Colonic mucosa (tissue), 4 donors: Measurements from ENCODE around the gene IL1RAPL1. TPM values are rescaled to one million over a fixed set of nuclear protein-coding genes. Genes with fewer than 3 reads are reported as not detected.

Source experiments
- DNase-seq: peaks from one replicate; pipeline ENCODE4 v3.0.0-alpha.2; 2020
- H3K27ac ChIP-seq: fragments of 200-600 bp; one replicate; pipeline ENCODE4 v1.8.0; 2021
- H3K27me3 ChIP-seq: fragments of 200-600 bp; one replicate; pipeline ENCODE4 v1.8.0; 2021
- H3K36me3 ChIP-seq: fragments of 200-600 bp; one replicate; pipeline ENCODE4 v1.8.0; 2021
- H3K4me1 ChIP-seq: fragments of 200-600 bp; one replicate; pipeline ENCODE4 v1.8.0; 2021; ENCODE audit warnings: mild to moderate bottlenecking
- H3K4me3 ChIP-seq: fragments of 200-600 bp; one replicate; pipeline ENCODE4 v1.8.0; 2021
- H3K9ac ChIP-seq, 2 donors: one replicate each; pipeline ENCODE4 v1.7.0; 2013; ENCODE audit warnings: control low read depth in 2 of 2, low read depth in 2 of 2, low read length in 2 of 2
- H3K9me3 ChIP-seq: fragments of 200-600 bp; one replicate; pipeline ENCODE4 v1.8.0; 2021
- CTCF ChIP-seq: fragments of 200-600 bp; IDR thresholded peaks from one replicate; pipeline ENCODE4 v1.8.0; 2022; ENCODE audit warnings: antibody characterized with exemption, mild to moderate bottlenecking
- intact Hi-C: fragments of 100-400 bp; cut with DNase I; formaldehyde crosslinking; loops from one replicate; pipeline ENCODE4 v1.14.1; 2022
- total RNA-seq, 2 donors: library from RNA; stranded (reverse); fragmentation: NEBNext Ultra II Directional in 1 of 2; extraction: Animal tissue kit (Norgen Biotek cat#: 25700) in 1 of 2; gene quantifications; one replicate each; pipeline ENCODE4 v1.2.1, GENCODE V29; 2021
- donor health status: healthy.
- donor health status: DM: no; HTN: no; CAD: no.
- donor health status: DM: no; HTN: no; CAD: no.

The IL1RAPL1 gene
- total RNA-seq, 2 donors from 2014 or later = 0.10 to 0.24 TPM

DNA sequence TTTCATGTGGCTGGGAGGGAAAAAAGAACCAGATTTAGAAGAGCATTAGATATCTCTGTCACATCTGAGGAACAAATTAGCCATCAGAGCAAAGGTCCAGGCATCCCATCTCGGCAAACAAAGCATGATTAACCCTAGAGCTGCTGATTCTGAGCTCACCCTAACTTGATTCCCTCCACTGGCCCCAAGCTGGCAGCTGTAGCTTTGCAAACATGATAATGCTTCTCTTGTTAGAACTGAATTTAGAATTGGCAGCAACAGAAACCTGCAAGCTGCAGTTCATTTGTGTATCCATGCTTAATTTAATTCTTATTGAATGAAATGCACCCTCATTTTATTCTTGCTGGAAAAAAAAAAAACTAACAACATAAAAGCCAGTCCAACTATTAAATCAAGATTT lies 289.2 kb downstream of the IL1RAPL1 start:
- Histone ChIP-seq H3K36me3 (no peaks in the 10 kb centered on the region), H3K4me1 (no peaks in the 10 kb centered on the region), H3K27ac (no peak overlapping the region), H3K27me3 (no peaks in the 10 kb centered on the region), H3K9me3 (no peaks in the 10 kb centered on the region), H3K4me3 (no peak overlapping the region), H3K9ac (no peak overlapping the region)
- intact Hi-C loops = no loop called here
- DNase-seq = no peak
- TF ChIP-seq CTCF = no peak

GRCh38 chrX:28876901-28877300 lies 289.7 kb downstream of the IL1RAPL1 start:
- no peaks in the 10 kb centered on the region for H3K36me3 ChIP-seq
- H3K27me3 ChIP-seq = no peaks in the 10 kb centered on the region
- no peak overlapping the region for H3K27ac ChIP-seq
- H3K9ac ChIP-seq = no peak overlapping the region
- no peak for TF ChIP-seq CTCF
- H3K9me3 ChIP-seq = no peaks in the 10 kb centered on the region
- no peak for DNase-seq
- H3K4me3 ChIP-seq = no peak overlapping the region
- no peaks in the 10 kb centered on the region for H3K4me1 ChIP-seq
- intact Hi-C loops = no loop called here

DNA sequence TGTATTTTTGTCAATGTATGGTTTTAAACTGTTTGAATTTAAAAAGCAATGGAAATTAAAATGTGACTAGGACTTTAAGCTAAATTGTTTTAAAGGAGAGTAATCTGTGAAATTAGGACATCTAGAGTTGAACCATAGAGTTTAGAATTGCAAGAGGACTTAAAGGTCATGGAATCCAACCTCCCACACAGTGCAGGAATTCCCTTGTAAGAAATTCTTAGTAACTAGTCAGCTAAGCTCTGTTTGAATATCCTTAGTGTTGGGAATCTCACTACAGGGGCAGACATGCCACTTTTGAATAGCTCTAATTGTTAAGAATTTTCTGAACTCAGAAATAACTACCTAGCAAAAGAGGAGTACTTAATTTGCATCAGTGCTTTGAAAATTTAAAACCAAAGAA lies 292.9 kb downstream of the IL1RAPL1 start:
- no peak overlapping the region for H3K4me3 ChIP-seq
- TF ChIP-seq CTCF = no peak

GRCh38 chrX:28884823-28885222 lies 297.6 kb downstream of the IL1RAPL1 start:
- no peak for DNase-seq
- no peaks in the 10 kb centered on the region for H3K9me3 ChIP-seq
- intact Hi-C loops = no loop called here
- no peaks in the 10 kb centered on the region for H3K36me3 ChIP-seq
- no peak overlapping the region for H3K4me3 ChIP-seq
- H3K4me1 ChIP-seq = no peaks in the 10 kb centered on the region
- no peak for TF ChIP-seq CTCF
- H3K27me3 ChIP-seq = no peaks in the 10 kb centered on the region
- H3K27ac ChIP-seq = no peak overlapping the region
- H3K9ac ChIP-seq = no peak overlapping the region

More for the DNA sequence above, 292.9 kb downstream of the IL1RAPL1 start:
- Histone ChIP-seq H3K9ac (no peak overlapping the region), H3K36me3 (no peaks in the 10 kb centered on the region), H3K27me3 (no peaks in the 10 kb centered on the region), H3K27ac (no peak overlapping the region), H3K9me3 (no peaks in the 10 kb centered on the region), H3K4me1 (no peaks in the 10 kb centered on the region)
- DNase-seq = no peak
- intact Hi-C loops = no loop called here

- Histone ChIP-seq H3K27me3 (no peaks in the 10 kb centered on the region), H3K9me3 (no peaks in the 10 kb centered on the region), H3K36me3 (no peaks in the 10 kb centered on the region), H3K4me3 (no peak overlapping the region), H3K4me1 (no peaks in the 10 kb centered on the region), H3K9ac (no peak overlapping the region), H3K27ac (no peak overlapping the region)
- no peak for TF ChIP-seq CTCF
- intact Hi-C loops = no loop called here
- DNase-seq = no peak
Measured at GRCh38 chrX:28888416-28888815, 301.2 kb downstream of the IL1RAPL1 start.
